GM19043 (cell line): Measurements from ENCODE around the gene CEP112.
"Not testable (repeated sequence)": the region's sequence is repeated elsewhere in the genome, so short reads cannot be mapped to it uniquely, and the experiment has no call there.

Experiments used
- ATAC-seq: cut with Tn5 transposase; IDR thresholded peaks from one replicate; pipeline ENCODE4 v1.9.1; 2021; ENCODE audit warnings: low read depth; ENCODE audit not compliant: unreplicated experiment

Gene CEP112

DNA sequence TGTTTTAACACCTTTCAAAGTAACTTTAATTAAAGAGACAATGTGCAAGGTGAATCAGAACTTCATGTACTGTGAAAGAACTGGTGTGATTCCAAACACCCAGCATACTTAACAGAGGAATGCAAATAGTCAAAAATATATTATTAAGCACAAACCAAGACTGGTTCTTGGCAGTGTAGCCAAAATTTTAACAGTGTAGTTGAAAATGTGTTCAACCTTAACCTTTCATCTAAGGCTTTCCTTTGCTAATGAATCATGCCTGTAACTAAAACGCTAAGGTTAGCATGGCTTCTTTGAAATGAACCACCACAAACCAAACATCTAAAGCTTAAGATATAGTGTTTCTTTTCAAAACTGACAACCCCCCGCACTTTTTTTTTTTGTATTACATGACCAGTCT lies 484.2 kb downstream of the CEP112 start:
- ATAC-seq, result no peak

- no peak for ATAC-seq
Measured at GRCh38 chr17:65704731-65705130, 487.2 kb downstream of the CEP112 start.

GRCh38 chr17:65703891-65704290 lies 488.0 kb downstream of the CEP112 start:
- ATAC-seq, result no peak

- no peak for ATAC-seq
Measured at GRCh38 chr17:65699459-65699858, 492.5 kb downstream of the CEP112 start.

DNA sequence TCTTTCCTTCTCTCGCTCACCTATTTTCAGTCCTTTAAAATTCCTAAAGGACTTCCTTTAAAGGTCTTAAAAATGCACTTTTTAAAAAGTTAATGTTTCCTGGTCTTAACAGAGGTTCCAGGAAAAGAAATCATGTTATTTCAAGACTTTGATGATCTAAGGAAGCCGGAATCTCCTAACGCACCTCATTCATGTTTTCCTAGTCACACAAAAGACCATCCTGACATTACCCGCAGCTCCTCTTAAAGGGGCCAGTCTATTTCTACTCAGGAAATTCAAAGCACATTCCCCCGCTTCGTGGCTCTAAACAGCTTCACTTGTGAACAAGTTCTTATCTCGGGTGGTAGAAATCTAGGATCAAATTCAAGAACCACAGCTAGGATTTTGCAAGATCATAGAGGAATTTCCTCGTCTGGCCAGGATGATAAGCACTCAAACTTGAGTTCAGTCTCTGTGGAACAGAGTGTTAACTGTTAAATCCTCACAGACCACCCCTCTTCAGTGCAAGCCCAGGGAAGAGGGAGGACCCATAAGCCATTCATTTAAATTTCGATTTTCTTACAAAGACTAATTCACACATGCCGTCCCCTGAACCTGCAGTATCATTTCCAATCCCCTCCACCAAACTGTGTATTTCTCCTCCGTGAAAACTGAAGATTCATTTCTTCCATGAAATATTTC lies 493.4 kb downstream of the CEP112 start:
- ATAC-seq, result no peak

DNA sequence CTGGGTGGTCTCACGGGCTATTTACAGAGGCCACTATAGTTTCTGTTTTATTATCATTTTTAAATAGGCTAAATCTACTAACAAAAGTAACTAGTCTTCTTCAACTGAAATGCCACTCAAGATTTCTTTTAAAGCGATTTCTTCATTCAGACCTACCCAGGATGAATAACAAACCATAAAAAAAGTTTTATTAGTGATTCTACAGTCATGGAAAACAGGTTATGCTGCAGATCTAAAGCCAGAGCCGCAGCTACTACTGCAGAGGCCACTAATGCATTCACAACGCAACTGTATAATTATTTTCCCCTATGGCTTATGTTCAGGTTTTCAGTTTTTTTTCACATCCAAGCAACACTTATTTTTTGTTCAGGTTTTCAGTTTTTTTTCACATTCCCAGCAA lies 494.3 kb downstream of the CEP112 start:
- ATAC-seq, result no peak

GRCh38 chr17:65696739-65697394 lies 495.1 kb downstream of the CEP112 start:
- no peak for ATAC-seq

DNA sequence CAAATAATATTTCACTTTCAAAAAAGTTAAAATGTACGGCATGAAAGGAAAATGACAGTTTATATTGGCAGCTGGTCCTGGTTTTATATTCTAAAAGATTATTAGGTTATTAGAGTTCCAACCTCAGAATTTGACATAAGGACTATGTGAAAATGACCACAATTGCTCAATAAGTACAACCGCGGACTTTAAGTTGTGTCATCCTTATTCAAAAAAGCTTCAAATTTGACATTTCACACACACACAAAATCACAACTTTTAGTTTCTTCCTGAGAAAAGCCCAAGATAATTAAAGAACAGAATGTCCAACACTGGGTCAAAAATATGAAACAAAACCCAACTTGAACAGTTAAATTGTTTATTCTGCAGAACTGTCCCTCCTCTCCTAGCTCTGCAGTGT lies 497.3 kb downstream of the CEP112 start:
- no peak for ATAC-seq

DNA sequence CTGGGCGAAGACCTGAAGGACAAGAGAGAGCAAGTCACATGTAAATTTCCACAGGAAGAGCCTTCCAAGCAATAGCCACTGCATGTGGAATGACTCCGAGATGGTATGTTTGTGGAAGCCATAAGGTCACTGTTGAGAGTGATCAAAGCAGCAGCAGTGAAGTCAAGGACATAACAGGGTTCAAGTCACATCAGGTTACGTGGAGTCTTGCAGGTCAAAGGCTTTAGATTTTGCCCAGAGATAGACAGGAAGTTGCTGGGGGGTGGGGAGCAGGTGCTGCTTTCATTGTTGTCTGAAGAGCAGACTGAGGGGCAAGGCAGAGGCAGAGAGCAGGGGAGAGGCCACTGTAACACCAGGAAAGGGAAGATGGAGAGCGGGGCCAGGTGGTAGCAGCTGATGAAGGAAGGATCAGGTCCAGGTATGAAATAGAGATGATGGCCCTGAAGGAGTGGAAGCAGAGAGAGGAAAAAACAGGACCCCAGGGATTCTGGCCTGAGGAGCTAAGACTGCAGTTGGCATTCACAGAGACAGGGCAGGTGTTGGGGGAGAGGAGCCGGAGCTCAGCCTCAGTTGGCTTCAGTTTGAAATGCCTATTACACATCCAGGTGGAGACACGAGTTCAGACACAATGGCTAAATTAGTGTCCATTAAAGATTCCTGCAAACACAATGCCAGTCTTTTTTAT lies 501.2 kb downstream of the CEP112 start:
- no peak for ATAC-seq

- ATAC-seq, result no peak
Measured at GRCh38 chr17:65688307-65688706, 503.6 kb downstream of the CEP112 start.

DNA sequence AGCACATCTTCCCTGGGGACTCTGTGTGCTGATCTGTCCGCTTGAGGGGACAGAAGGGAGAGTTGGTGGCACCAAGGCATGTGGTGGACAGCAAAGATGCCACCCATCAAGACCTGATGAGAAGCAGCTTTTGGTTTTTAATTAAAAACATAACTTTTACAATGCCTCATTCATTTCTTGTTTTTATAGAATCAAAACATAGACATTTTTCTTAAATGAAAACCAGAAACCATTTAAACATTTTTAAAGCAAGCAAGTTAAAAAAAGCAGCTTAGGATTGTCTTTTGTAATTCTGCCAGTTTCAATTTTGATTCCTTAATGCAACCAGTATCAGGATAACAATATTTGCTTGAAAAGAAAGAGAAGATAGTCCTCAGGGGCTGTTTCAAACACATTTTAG lies 506.8 kb downstream of the CEP112 start:
- ATAC-seq, result no peak

DNA sequence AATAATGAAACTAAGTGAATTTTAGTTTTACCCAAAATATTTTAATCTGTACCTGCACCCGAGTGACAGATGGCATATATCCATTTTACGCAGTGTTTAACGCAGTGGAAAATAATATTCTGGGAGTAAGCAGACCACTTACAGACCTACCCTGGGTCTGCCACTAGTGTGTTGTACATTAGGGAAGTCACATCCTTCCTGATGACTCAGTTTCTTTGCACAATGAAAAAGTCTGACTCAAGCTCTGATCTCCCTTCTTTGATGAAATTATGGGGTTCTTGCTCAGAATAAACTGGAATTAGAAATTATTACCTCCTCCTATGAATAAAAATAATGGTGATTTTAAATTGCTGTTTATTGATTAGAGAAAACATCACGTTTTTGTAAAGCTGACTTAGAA lies 507.3 kb downstream of the CEP112 start:
- ATAC-seq, result no peak

DNA sequence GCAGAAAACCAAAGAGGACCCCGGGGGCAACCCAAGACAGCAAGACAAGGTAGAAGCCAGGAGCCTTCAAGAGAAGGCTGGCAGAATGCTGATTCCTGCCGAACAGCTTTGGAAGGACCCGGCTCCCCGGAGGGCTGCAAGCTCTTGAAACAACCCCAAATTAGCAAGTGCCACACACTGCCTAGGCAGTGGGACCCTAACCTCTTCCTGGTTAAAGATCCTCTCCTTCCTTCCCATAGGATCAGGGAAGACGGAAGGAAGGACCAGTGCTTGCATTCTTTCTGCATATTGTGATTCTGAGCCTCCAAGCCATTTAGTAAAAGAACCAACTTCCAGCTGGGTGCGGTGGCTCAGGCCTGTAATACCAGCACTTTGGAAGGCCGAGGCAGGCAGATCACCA lies 508.5 kb downstream of the CEP112 start:
- no peak for ATAC-seq

- ATAC-seq, result not testable (repeated sequence)
Measured at GRCh38 chr17:65681763-65682162, 510.2 kb downstream of the CEP112 start.

GRCh38 chr17:65679165-65679845 lies 512.6 kb downstream of the CEP112 start:
- ATAC-seq, result no peak

DNA sequence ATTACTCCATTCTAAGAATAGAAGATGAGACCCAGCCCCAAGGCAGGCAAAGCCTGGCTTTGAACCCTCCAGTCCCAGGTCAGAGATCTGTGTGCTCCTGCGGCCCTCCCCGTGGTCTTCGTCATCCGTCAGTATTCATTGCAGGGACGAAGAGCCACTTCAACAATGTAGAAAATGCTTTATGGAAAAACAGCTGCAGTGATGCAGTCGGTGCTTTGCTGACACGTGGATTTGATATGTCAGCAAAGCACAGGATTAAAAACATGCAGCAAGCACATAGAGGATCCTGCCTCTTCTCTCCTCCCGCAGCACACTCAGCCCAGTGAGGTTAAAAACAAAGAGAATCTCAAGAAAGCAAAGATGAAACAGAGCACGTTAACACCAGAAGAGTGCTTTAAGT lies 513.4 kb downstream of the CEP112 start:
- ATAC-seq, result no peak

DNA sequence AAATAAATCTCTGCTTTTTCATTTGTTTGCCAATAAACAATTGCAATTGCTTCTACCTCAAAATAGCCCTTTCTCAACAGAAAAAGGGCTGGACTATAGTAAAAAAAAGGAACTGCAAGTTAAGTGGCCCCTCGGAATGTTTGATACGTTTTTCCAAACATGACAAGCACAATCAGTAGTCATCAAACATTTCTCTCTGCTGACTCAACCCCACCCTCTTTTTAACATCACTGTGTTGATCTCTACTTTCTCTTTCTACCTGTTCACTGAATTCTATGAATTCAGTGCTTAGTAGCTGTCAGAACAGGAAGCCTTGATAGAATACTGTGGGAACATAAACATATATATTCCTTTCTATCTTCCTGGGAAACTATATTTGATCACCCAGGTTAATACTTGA lies 514.0 kb downstream of the CEP112 start:
- ATAC-seq, result no peak

GRCh38 chr17:65674246-65675045 lies 517.5 kb downstream of the CEP112 start:
- no peak for ATAC-seq

GRCh38 chr17:65670667-65671371 lies 521.1 kb downstream of the CEP112 start:
- no peak for ATAC-seq

- no peak for ATAC-seq
Measured at GRCh38 chr17:65668211-65668610, 523.7 kb downstream of the CEP112 start.
